HG03039 (cell line): Measurements from ENCODE around the gene CMTM4.
"Not testable (repeated sequence)": the region's sequence is repeated elsewhere in the genome, so short reads cannot be mapped to it uniquely, and the experiment has no call there.

Experiments
- ATAC-seq: cut with Tn5 transposase; IDR thresholded peaks from one replicate; pipeline ENCODE4 v1.9.1; 2021; ENCODE audit warnings: mild to moderate bottlenecking, moderate library complexity; ENCODE audit not compliant: unreplicated experiment

CMTM4 gene

DNA sequence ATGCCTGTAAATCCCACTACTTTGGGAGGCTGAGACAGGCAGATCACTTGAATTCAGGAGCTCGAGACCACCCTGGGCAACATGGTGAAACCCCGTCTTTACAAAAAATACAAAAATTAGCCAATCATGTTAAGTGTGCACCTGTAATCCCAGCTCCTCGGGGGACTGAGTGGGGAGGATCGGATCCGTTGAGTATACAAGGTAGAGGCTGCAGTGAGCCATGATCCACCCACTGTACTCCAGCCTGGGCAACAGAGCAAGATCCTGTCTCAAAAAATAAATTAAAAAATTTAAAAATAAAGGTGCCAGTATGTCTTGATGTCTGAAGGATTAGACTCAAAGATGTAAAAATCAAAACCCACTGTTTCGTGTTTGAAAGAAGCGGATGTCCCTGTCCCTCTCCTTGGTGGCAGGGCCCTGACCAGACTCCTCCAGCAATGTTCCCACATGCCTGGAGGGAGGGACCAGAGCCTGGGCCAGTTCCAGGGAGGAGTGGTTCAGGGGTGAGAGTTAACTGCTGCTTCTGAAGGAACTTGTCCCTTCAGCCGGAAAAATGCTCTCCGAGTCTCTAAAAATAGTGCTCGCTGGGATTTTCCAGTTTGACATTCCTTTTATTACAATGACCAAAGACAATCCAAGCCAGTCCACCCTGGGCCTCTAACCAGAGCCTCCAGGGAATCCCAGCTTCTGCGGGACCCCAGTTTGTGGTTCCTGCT, 9.4 kb upstream of the CMTM4 start:
- no peak for ATAC-seq

DNA sequence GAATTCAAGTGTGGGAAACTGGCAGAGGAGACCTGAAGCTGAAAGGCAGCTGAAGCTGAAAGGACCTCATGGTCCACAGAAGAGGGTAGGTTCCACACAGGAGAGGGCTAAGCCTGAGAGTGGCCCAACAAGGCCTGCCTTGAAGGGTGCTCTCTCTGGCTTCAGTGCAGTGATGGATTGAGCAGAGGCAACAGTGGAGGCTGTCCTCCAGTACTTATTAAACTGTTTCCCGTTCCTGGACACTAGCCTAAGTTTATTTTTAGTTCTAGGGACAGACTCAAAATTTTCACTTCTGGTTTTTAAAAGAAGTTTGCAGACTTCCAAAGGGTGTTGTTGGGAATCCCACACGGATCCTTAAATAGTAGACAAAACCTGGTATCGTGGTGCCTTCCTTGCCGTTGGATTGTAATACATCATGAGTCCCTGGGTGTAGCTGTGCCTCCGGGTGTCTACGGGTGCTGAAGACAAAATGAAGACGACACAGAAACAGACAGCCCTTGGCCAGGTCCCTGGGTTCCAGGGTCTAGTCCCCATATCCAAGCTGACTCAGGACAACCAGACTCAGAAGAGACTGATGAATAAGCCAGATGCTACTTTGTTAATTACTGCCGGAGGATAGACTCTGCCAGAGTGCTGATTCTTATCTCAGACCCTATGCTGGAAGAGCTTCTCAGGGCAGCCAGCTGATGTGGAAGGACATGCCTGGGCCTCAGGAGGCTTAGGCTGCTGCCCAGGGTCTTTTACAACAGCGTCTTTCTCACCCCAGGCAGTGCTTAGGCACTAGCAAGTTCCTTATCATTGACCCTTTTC, 7.1 kb upstream of the CMTM4 start:
- ATAC-seq: no peak

DNA sequence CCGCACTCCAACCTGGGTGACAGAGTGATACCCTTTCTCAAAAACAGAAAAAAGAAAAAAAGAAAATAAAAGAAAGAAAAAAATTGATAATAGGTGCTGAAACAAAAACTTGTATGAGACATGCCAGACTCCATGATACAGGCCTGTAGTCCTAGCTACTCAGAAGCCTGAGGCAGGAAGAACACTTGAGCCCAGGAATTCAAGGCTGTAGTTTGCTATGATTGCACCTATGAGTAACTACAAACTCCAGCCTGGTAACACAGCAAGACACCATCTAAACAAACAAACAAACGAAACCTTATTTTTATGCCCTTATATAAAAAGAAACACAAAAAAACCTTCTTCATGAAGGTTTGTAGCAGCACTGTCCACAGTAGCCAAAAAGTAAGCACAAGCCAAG, 5.0 kb upstream of the CMTM4 start:
- no peak for ATAC-seq

GRCh38 chr16:66701026-66701425, 4.5 kb upstream of the CMTM4 start:
- no peak for ATAC-seq

DNA sequence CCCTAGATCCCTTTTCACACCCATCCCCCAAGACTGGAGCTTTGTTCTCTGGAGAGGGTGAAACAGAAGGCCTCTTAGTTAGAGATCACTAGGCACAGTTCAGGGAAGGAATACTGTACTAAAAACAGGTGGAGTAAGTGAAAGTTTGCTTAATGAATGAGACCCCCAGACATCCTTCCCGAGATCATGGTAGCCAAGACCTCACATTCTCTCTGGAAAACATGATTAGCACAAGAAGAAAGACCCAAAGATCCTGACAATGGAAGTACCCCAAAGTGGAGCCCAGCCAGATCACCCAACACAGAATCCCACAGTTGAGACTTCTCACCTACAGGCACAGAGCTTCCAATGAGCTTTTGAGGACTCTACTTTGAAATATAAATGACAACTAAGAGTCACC, 3.4 kb upstream of the CMTM4 start:
- ATAC-seq: no peak

- ATAC-seq: no peak
These were observed 1.5 kb upstream of the CMTM4 start for GRCh38 chr16:66698046-66698445.

DNA sequence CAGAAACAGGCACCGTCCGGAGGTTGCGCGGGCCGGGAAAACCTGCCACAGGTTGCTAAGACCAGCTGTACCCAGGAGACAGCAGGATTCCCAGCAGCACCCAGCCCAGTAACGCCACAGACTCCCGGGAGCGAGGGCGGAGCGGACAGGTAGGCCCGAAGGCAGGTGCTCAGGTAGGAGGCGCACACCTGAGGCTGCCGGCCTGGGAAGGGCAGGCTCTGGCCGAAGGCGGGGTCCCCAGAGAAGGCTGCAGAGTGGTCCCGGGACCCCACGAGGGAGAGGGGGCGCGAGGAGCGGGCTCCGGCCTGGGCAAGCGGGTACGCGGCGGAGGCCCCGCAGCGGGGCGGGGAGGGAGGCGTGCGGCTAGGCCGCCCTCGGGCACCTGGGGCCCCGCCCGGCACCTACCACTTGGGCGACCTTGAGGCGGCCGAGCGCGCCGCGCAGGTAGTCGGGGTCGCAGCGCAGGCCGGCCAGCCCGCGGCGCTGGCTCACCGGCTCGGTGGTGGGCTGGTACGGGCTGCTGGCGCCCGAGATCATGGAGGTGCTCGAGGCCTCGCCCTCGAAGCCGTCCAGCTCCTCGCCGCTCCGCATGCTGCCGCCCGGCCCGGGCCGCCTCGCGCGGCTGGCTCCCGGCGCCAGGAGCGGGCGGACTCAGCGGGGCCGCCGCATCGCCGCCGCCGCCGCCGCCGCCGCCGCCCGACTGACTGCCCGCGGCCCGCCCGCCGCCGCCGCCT, 441 bp downstream of the CMTM4 start:
- ATAC-seq: no peak

- ATAC-seq: no peak
These were observed 1.0 kb downstream of the CMTM4 start for GRCh38 chr16:66695471-66695934.

DNA sequence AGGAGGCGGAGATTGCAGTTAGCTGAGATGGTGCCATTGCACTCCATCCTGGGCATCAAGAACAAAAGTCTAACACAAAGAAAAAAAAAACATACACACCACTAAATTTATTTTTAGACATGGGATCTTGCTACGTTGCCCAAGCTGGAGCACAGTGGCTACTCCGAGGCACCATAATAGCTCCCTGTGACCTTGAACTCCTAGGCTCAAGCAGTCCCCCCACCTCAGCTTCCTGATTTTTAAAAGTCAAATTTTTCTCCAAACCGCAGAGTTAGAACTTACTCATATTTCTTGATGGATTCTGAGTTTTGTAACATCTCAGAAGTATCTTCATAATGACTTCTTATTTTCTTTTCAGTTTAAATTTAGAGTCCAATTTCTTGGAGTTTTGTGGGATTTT, 3.4 kb downstream of the CMTM4 start:
- no peak for ATAC-seq

- ATAC-seq: no peak
These were observed 4.2 kb downstream of the CMTM4 start for GRCh38 chr16:66692341-66692740.

- ATAC-seq: no peak
These were observed 5.3 kb downstream of the CMTM4 start for GRCh38 chr16:66691234-66691633.

DNA sequence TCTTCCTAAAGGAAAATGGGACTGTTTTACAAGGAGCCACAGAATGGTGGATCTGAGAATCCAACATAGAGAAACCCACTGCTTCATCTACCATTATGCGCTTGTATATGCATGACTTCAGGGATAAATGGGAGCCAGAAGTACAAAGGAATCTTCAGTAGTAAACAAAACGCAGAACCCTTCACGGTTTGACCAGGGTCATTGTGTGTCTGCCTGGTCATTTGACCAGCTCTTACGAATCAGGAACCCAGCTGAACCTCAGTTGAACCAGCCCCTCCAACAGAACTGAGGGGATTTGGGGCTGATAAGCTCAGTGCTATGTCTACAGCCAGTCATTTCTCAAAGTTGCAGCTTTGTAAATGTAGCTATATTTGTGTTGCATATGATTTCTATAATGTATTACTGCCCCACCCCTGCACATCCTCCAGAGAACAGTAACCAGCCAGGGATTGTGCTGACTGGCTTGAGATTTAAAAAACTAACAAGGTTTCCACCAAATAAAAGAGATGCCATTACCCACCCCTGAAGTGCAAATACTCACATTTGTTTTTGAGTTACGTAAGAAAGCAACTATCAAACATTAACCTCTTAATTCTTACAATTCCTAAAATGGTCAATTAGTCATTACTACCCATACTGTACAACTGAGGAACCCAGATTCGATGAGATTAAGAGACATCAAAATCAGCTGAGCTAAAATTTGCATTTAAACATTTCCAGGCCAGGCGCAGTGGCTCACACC, 6.3 kb downstream of the CMTM4 start:
- no peak for ATAC-seq

DNA sequence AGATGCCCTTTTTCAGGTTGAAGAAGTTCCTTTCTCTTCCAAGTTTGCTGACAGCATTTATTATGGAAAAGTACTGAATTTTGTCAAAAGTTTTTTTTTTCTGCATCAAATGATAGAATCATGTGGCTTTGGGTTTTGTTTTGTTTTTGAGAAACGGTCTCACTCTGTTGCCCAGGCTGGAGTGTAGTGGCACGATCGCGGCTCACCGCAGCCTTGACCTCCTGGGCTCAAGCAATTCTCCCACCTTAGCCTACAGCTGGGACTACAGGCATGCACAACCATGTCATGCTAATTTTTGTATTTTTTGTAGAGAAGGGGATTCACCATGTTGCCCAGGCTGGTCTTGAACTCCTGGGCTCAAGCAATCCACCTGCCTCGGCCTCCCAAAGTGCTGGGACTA, 7.3 kb downstream of the CMTM4 start:
- ATAC-seq: no peak

GRCh38 chr16:66687906-66688625, 8.5 kb downstream of the CMTM4 start:
- no peak for ATAC-seq

- not testable (repeated sequence) for ATAC-seq
These were observed 10.9 kb downstream of the CMTM4 start for GRCh38 chr16:66685501-66686115.

GRCh38 chr16:66682271-66682670, 14.3 kb downstream of the CMTM4 start:
- ATAC-seq: no peak

DNA sequence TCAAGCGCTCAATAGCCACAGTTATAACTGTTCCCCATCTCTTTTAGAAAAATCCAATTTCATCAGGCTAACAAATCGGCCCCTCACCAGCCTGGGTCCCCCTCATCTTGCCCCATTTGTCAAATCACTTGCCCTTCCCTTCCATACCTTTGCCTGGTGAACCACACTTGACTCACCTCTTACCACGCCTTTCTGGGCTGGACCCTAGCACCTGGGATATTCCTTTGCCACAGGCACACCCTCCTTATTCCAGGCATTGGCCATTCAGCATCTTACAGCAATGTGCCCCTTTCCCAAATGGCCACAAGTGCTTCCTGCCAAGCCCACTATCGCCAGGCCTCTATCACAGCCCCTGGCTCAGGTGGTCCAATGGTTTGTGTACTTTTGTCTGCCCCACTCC, 14.9 kb downstream of the CMTM4 start:
- ATAC-seq: no peak

GRCh38 chr16:66678337-66678736, 18.2 kb downstream of the CMTM4 start:
- no peak for ATAC-seq

DNA sequence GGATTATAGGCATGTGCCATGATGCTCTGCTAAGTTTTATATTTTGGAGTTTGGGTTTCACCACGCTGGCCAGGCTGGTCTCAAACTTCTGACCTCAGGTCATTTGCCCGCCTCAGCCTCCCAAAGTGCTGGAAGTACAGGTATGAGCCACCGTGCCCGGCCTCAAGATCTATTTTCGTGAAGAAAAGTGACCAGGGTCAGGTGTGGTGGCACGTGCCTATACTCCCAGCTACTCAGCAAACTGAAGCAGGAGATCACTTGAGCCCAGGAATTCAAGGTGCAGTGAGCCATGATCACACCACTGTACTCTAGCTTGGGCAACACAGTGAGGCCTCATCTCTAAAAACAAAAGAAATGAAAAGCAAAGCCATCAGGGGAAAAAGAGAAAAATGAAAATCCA, 18.7 kb downstream of the CMTM4 start:
- ATAC-seq: no peak

GRCh38 chr16:66677179-66677578, 19.4 kb downstream of the CMTM4 start:
- ATAC-seq: no peak
